K562 (cell line): ENCODE data around the gene TMEM19.
A peak's percentile ranks its signal among the peaks of the same experiment; 100 is the strongest.

Experiments used
- ARNT ChIP-seq, 2 experiments: fragments of 450-650 bp; IDR thresholded peaks; 2 replicates each; pipeline ENCODE4 v1.6.1; 2016; ENCODE audit warnings: mild to moderate bottlenecking in 1 of 2
- ETV6 ChIP-seq, 3 experiments: fragments of 150-350 bp in 1 of 3; sonication (generic) in 1 of 3; formaldehyde crosslinking in 1 of 3; IDR thresholded peaks; 2 replicates each; pipeline versions ENCODE4 v1.6.1 to v1.8.0; 2014 to 2022; ENCODE audit warnings: borderline replicate concordance in 2 of 3, low read depth in 2 of 3, antibody characterized with exemption in 1 of 3, low read length in 1 of 3, mild to moderate bottlenecking in 1 of 3, missing genetic modification reagents in 1 of 3
- FOSL1 ChIP-seq: fragments of 200-800 bp; sonication (Bioruptor generic); conservative IDR thresholded peaks from 2 replicates; pipeline ENCODE4 v1.6.1; 2016; ENCODE audit warnings: missing genetic modification characterization, missing compliant biosample characterization
- KLF16 ChIP-seq: IDR thresholded peaks from 2 replicates; pipeline ENCODE4 v1.6.1; 2016; ENCODE audit warnings: antibody characterized with exemption
- MYBL2 ChIP-seq, 2 experiments: fragments of 450-650 bp in 1 of 2; sonication (generic) in 1 of 2; formaldehyde crosslinking in 1 of 2; IDR thresholded peaks; 2 replicates each; pipeline versions ENCODE4 v1.6.1 to v1.8.1; 2017 to 2022; ENCODE audit warnings: borderline replicate concordance in 1 of 2, inconsistent platforms in 1 of 2, low read depth in 1 of 2, mild to moderate bottlenecking in 1 of 2, missing genetic modification reagents in 1 of 2, moderate library complexity in 1 of 2
- PHB2 ChIP-seq: fragments of 450-650 bp; IDR thresholded peaks from 2 replicates; pipeline ENCODE4 v1.6.1; 2017; ENCODE audit warnings: low read depth
- POLR2A ChIP-seq: fragments of 450-650 bp; conservative IDR thresholded peaks from 2 replicates; pipeline ENCODE4 v1.6.1; 2016
- POU5F1 ChIP-seq: fragments of 150-350 bp; IDR thresholded peaks from 2 replicates; pipeline ENCODE4 v1.6.1; 2014; ENCODE audit warnings: borderline replicate concordance, low read length, low read depth, mild to moderate bottlenecking; ENCODE audit not compliant: partially characterized antibody
- SREBF1 ChIP-seq: fragments of 150-350 bp; IDR thresholded peaks from 2 replicates; pipeline ENCODE4 v1.6.1; 2014; ENCODE audit warnings: antibody characterized with exemption, low read depth, low read length, borderline replicate concordance
- YY1 ChIP-seq, 3 experiments: IDR thresholded peaks; 2 replicates each; pipeline ENCODE4 v1.6.1; 2011; ENCODE audit warnings: low read length in 2 of 3, mild to moderate bottlenecking in 2 of 3, moderate library complexity in 2 of 3, borderline replicate concordance in 1 of 3, control low read depth in 1 of 3, low read depth in 1 of 3; ENCODE audit not compliant: insufficient read depth in 3 of 3, insufficient replicate concordance in 2 of 3, control insufficient read depth in 1 of 3, insufficient read length in 1 of 3; ENCODE audit errors: extremely low read depth in 1 of 3
- ZKSCAN1 ChIP-seq: fragments of 150-350 bp; IDR thresholded peaks from 2 replicates; pipeline ENCODE4 v1.6.1; 2016; ENCODE audit warnings: low read depth, low read length
- ZNF121 ChIP-seq: sonication (generic); formaldehyde crosslinking; conservative IDR thresholded peaks from 2 replicates; pipeline ENCODE4 v1.8.0; 2022; ENCODE audit warnings: missing genetic modification reagents
- TF ChIP-seq, protein P1 (sequence below), 3 experiments: IDR thresholded peaks in 2 of 3; conservative IDR thresholded peaks in 1 of 3; 2 replicates each; pipeline ENCODE4 v1.5.1; 2011 to 2012; ENCODE audit warnings: low read length in 3 of 3, mild to moderate bottlenecking in 3 of 3, control low read depth in 2 of 3, improper control_type of control experiment in 1 of 3, inconsistent platforms in 1 of 3, low read depth in 1 of 3, mixed read lengths in 1 of 3, moderate library complexity in 1 of 3; ENCODE audit not compliant: insufficient read depth in 2 of 3
- TF ChIP-seq, protein P2 (sequence below): fragments of 250-450 bp; sonication (Bioruptor Pico); IDR thresholded peaks from 2 replicates; pipeline ENCODE4 v1.5.0; 2020; ENCODE audit warnings: mild to moderate bottlenecking

DNA sequence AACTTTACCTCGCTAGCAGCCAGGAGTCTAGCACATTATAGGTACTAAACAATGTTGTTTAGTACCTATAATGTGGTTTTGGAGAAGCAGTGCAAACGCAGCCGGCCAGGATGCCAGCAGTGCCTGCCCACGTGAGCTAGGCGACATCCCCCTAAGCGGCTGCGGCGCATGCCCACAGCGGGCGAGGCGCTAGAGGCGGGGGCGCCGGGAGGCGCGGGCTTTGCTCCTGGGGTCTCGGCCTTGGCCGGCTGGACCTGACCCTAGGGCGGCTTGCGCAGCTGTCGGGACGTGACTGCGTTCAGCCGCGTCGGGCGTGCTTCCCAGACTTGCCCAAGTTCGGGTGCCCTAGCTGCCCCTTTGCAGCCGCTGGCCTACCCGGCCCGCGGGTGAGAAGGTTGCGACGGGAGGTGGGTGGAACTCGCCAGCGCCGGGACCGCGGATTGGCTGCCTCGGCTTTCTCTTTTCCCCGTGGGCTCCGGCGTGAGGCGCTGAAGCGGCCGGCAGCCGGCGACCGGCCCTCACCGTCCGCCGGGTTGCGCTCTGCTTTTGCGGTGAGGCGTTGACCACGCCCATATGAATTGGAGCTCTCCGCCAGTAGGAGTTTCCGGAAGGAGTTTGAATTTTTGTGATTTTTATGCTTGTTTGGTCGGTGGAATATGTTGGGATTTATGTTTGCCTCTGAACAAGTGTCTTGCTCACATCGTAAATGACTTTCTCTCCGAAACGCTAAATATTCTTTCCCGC, at the start of gene TMEM19:
- TF ChIP-seq PHB2 (no peak), POU5F1 (no peak), KLF16 (no peak), FOSL1 (tag) (no peak; the same call in 1 of the 2 replicates), POLR2A (peak; percentile 93), ZKSCAN1 (peak; percentile 23; the same call in 1 of the 2 replicates), MYBL2 (IDR thresholded peaks at IDR 0.05; ENCODE audit: low read depth) (peak; percentile 92), MYBL2 (CRISPR knock-in tag; IDR thresholded peaks at IDR 0.05; ENCODE audit: borderline replicate concordance) (no peak), ZNF121 (CRISPR knock-in tag) (no peak), SREBF1 (no peak), ARNT (IDR thresholded peaks at IDR 0.05) (no peak), YY1 (IDR thresholded peaks at IDR 0.05; ENCODE audit: borderline replicate concordance in 1 of 3, control insufficient read depth in 1 of 3, extremely low read depth in 1 of 3, insufficient read depth in 3 of 3, insufficient read length in 1 of 3, insufficient replicate concordance in 2 of 3, low read depth in 1 of 3, low read length in 2 of 3) (peak in 1 of 3 experiments; percentile 40), ETV6 (IDR thresholded peaks at IDR 0.05; ENCODE audit: borderline replicate concordance in 1 of 2, low read depth in 2 of 2, low read length in 1 of 2) (no peak), ETV6 (CRISPR knock-in tag; IDR thresholded peaks at IDR 0.05; ENCODE audit: borderline replicate concordance) (peak; percentile 80; the same call in 1 of the 2 replicates)
- TF ChIP-seq, protein P1, sequence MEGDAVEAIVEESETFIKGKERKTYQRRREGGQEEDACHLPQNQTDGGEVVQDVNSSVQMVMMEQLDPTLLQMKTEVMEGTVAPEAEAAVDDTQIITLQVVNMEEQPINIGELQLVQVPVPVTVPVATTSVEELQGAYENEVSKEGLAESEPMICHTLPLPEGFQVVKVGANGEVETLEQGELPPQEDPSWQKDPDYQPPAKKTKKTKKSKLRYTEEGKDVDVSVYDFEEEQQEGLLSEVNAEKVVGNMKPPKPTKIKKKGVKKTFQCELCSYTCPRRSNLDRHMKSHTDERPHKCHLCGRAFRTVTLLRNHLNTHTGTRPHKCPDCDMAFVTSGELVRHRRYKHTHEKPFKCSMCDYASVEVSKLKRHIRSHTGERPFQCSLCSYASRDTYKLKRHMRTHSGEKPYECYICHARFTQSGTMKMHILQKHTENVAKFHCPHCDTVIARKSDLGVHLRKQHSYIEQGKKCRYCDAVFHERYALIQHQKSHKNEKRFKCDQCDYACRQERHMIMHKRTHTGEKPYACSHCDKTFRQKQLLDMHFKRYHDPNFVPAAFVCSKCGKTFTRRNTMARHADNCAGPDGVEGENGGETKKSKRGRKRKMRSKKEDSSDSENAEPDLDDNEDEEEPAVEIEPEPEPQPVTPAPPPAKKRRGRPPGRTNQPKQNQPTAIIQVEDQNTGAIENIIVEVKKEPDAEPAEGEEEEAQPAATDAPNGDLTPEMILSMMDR (IDR thresholded peaks at IDR 0.05 in 2 of 3, conservative IDR thresholded peaks at IDR 0.05 in 1 of 3; ENCODE audit: insufficient read depth in 2 of 3, low read depth in 1 of 3, low read length in 3 of 3), result peak; percentile 53 to 91 (median 71)
- TF ChIP-seq, protein P2, sequence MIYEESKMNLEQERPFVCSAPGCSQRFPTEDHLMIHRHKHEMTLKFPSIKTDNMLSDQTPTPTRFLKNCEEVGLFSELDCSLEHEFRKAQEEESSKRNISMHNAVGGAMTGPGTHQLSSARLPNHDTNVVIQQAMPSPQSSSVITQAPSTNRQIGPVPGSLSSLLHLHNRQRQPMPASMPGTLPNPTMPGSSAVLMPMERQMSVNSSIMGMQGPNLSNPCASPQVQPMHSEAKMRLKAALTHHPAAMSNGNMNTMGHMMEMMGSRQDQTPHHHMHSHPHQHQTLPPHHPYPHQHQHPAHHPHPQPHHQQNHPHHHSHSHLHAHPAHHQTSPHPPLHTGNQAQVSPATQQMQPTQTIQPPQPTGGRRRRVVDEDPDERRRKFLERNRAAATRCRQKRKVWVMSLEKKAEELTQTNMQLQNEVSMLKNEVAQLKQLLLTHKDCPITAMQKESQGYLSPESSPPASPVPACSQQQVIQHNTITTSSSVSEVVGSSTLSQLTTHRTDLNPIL (CRISPR knock-in tag), result no peak
